ENCODE data around the gene NREP.
A peak's percentile ranks its signal among the peaks of the same experiment; 100 is the strongest.
"Not testable (repeated sequence)": the region's sequence is repeated elsewhere in the genome, so short reads cannot be mapped to it uniquely, and the experiment has no call there.

The NREP gene

DNA sequence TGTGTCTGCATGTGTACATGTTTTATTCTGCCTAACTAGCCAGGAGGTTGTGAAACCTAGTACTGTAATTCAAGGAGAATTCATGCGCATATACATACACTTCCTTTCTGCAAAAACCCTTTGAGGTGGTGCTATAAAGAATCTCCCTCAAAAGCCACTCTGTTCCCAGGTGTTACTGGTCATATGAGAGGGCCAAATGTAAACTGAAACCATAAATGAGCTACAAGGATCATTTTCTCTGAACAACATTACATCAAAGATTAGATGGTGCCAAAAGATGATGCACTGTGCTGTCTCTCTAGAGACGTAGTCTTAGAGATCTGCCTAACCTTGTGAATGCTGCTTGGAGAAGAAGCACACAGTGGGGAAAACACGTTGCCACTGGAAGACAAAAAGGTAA, 15.7 kb downstream of the NREP start:
- FAIRE-seq = peak; percentile 73
- no peak for DNase-seq (ENCODE audit: insufficient read length, low spot score)

DNA sequence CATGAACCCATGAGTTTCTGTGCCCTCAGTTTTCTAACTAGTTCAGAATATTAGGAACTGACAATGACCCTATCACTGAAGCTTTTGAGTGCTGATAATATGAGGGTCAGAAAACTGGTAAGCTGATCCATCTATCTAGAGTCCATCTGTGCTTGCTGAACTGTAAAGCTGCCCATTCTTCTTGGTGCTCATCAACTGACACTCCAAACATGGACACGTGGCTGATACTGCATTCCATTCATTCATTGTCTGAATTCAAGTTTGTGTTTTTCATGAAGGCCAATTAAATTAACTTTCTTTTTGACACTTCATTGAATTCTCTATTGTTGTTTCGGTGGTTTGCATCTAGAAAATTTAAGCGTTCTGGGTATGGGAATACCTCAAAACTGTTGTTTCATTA, 17.6 kb downstream of the NREP start:
- no peak for DNase-seq (ENCODE audit: insufficient read length, low spot score)
- peak; percentile 59 for FAIRE-seq

- DNase-seq (ENCODE audit: insufficient read length, low spot score) (no peak), FAIRE-seq (no peak)
These were observed 18.9 kb downstream of the NREP start for GRCh38 chr5:111738118-111738517.

DNA sequence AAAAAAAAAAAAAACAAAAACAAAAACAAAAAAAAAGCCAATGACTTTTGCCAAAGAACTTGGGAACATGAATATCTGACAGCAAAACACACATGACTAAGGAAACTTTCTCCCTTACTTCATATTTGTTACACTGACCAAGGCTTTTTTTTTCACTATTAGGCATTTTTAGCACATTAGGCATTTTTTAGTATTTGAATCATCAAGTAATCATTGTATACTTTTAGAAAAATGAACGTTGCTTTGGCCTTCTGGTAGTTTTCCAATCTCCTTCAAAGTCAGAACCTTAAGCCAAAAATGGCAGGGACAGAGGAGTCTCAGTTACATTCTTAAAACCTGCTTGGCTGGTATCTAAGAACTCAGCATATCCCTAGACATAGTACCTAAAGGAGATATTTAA, 19.3 kb downstream of the NREP start:
- FAIRE-seq = no peak
- DNase-seq (ENCODE audit: insufficient read length, low spot score) = no peak

GRCh38 chr5:111735583-111736270, 21.3 kb downstream of the NREP start:
- no peak for DNase-seq (ENCODE audit: insufficient read length, low spot score)
- no peak for FAIRE-seq

- DNase-seq (ENCODE audit: insufficient read length, low spot score) (no peak), FAIRE-seq (no peak)
These were observed 22.4 kb downstream of the NREP start for GRCh38 chr5:111734597-111734996.

GRCh38 chr5:111734013-111734412, 23.0 kb downstream of the NREP start:
- no peak for DNase-seq (ENCODE audit: insufficient read length, low spot score)
- FAIRE-seq = no peak

GRCh38 chr5:111733571-111733970, 23.4 kb downstream of the NREP start:
- FAIRE-seq = no peak
- no peak for DNase-seq (ENCODE audit: insufficient read length, low spot score)

GRCh38 chr5:111731638-111732037, 25.4 kb downstream of the NREP start:
- DNase-seq (ENCODE audit: insufficient read length, low spot score) (no peak), FAIRE-seq (no peak)

- peak; percentile 64 for FAIRE-seq
These were observed 26.2 kb downstream of the NREP start for GRCh38 chr5:111730659-111731382.

DNA sequence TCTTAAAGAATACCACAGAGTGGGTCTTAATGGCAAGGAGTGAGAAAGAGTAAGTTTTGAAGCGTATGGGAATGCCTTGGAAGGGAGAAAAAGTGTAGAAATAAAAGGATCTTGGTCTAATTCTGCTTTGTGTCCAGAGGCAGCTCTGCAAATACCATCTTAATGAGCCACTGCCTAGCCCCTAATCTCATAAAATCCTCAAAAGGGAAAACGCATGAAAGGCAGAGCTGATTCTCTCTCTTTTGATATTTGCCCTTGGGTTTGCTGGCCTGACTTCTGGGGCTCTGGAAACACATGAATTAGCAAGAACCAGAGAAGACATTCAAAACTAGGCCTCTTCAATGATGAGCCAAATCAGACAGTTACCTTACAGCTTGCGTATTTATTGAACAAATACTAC, 28.1 kb downstream of the NREP start:
- DNase-seq (ENCODE audit: insufficient read length, low spot score) = no peak
- no peak for FAIRE-seq

More at GRCh38 chr5:111730659-111731382, 26.2 kb downstream of the NREP start:
- no peak for DNase-seq (ENCODE audit: insufficient read length, low spot score)

GRCh38 chr5:111726986-111727385, 30.0 kb downstream of the NREP start:
- FAIRE-seq (no peak), DNase-seq (ENCODE audit: insufficient read length, low spot score) (no peak)

- DNase-seq (ENCODE audit: insufficient read length, low spot score) (no peak), FAIRE-seq (no peak)
These were observed 34.9 kb downstream of the NREP start for GRCh38 chr5:111722140-111722539.

- DNase-seq (ENCODE audit: insufficient read length, low spot score) (no peak), FAIRE-seq (no peak)
These were observed 36.6 kb downstream of the NREP start for GRCh38 chr5:111720333-111720890.

DNA sequence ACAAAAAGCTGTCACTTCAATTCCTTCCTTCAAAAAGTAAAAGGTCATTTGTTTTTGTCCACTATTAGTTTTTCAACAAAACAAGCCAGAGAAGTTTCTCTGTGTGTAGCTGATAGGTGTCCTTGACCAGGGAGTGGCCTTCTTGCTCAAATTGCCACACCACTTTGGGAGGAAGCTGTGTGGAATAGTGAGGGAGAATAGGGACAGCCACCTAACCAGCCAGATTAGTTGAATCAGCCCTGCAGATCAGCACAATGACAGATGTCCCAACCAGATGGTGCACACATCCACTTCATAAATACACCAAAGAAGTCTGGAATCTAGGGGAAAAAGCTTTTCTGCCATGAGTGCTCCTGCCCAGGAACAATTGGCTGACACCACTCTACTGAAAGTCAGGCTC, 37.2 kb downstream of the NREP start:
- DNase-seq (ENCODE audit: insufficient read length, low spot score) = no peak
- no peak for FAIRE-seq

- not testable (repeated sequence) for DNase-seq (ENCODE audit: insufficient read length, low spot score); FAIRE-seq
These were observed 40.2 kb downstream of the NREP start for GRCh38 chr5:111716789-111717188.

DNA sequence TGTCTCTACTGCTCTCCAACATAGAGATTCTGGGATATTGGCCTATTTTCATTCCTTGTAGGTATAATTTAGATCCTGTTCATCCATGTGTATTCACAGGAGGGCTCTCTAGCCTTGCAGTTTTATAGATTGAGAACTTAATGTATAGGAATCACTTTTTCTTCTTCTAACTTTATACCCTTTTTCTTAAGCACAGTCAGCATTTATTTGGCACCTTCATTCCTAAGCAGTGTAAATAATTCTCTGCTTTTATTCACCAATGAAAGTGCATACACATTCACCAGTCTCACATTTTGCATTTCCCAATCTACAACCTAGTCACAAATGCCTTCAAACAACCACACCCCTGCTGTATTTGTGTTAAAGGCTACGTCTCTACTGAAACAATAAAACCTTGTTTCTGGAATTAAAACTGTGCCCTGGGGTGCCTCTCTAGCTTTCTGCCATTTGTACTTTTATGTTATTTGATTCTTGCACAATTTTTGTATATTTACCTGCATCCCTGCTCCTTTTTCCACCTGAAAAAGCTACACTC, 49.3 kb downstream of the NREP start:
- DNase-seq (ENCODE audit: insufficient read length, low spot score) = no peak
- no peak for FAIRE-seq

- no peak for FAIRE-seq
These were observed 50.6 kb downstream of the NREP start for GRCh38 chr5:111706345-111706744.

DNA sequence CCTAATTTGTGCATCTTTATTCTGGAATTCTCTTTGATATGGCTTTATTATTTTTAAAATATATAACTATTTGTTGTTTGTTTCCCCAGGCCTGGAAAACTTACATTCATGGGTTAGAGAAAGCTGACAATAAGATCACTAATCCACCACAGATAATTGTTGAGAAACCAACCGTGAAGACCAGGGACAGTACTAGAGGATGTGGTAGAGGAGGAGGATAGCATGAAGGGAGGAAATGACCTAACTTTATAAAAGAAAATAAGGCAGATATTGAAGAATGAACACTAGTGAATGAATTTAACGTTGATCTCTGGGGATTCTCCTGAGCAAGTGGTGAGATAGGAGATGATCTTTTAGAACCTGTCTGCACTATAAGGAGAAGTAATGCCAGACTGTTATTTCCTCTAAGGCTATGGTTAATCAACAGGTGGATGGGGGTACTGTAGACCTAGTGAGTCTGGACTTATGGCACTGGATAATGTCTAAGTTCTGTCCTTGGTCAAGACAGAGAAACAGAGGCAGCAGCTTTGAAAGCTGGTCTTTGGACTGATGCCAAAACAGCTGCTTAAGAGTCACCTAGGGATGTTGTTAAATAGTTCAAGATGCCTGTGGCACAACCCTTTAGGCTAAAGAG, 52.4 kb downstream of the NREP start:
- peak; percentile 1 for DNase-seq (ENCODE audit: insufficient read length, low spot score)

More at GRCh38 chr5:111706345-111706744, 50.6 kb downstream of the NREP start:
- no peak for DNase-seq (ENCODE audit: insufficient read length, low spot score)

GRCh38 chr5:111703662-111704061, 53.3 kb downstream of the NREP start:
- peak; percentile 97 for FAIRE-seq
- peak; percentile 62 for DNase-seq (ENCODE audit: insufficient read length, low spot score)

More for the DNA sequence above, 52.4 kb downstream of the NREP start:
- FAIRE-seq = no peak

GRCh38 chr5:111699976-111700375, 57.0 kb downstream of the NREP start:
- no peak for FAIRE-seq
- DNase-seq (ENCODE audit: insufficient read length, low spot score) = no peak

All from GM19239 (cell line).